ENCODE results near the gene STARD10.

DNA sequence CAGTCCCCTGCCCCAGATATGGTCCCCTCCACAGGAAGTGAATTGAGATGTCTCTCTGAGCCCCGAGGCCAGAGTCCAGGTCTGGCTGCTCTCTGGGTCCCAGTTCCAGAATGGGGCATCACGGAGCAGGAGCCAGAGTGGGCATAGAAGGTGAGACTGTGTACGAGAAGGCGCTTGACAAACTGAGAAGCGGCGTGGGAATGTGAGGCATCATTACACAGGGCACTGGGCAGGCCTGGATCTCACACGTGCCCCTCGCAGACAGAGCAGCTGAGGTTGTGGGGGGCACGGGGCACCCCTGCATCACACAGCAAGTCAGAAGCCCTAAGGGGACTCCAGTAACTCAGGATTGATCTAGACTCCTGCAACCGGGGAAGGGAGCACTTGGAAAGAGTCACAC, 9.2 kb downstream of the STARD10 start:
- TF ChIP-seq, protein P1, sequence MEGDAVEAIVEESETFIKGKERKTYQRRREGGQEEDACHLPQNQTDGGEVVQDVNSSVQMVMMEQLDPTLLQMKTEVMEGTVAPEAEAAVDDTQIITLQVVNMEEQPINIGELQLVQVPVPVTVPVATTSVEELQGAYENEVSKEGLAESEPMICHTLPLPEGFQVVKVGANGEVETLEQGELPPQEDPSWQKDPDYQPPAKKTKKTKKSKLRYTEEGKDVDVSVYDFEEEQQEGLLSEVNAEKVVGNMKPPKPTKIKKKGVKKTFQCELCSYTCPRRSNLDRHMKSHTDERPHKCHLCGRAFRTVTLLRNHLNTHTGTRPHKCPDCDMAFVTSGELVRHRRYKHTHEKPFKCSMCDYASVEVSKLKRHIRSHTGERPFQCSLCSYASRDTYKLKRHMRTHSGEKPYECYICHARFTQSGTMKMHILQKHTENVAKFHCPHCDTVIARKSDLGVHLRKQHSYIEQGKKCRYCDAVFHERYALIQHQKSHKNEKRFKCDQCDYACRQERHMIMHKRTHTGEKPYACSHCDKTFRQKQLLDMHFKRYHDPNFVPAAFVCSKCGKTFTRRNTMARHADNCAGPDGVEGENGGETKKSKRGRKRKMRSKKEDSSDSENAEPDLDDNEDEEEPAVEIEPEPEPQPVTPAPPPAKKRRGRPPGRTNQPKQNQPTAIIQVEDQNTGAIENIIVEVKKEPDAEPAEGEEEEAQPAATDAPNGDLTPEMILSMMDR (conservative IDR thresholded peaks at IDR 0.05; ENCODE audit: low read depth in 2 of 2), result no peak
- TF ChIP-seq EZH2 (IDR thresholded peaks at IDR 0.05; ENCODE audit: low read depth, unreplicated experiment) (no peak), POLR2AphosphoS5 (IDR thresholded peaks at IDR 0.05; ENCODE audit: low read depth) (no peak), NANOG (IDR thresholded peaks at IDR 0.05; ENCODE audit: borderline replicate concordance) (no peak), EZH2phosphoT487 (IDR thresholded peaks at IDR 0.05; ENCODE audit: unreplicated experiment) (no peak)
- TF ChIP-seq, protein P2, sequence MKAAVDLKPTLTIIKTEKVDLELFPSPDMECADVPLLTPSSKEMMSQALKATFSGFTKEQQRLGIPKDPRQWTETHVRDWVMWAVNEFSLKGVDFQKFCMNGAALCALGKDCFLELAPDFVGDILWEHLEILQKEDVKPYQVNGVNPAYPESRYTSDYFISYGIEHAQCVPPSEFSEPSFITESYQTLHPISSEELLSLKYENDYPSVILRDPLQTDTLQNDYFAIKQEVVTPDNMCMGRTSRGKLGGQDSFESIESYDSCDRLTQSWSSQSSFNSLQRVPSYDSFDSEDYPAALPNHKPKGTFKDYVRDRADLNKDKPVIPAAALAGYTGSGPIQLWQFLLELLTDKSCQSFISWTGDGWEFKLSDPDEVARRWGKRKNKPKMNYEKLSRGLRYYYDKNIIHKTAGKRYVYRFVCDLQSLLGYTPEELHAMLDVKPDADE (IDR thresholded peaks at IDR 0.05), result no peak
- TF ChIP-seq, protein P3, sequence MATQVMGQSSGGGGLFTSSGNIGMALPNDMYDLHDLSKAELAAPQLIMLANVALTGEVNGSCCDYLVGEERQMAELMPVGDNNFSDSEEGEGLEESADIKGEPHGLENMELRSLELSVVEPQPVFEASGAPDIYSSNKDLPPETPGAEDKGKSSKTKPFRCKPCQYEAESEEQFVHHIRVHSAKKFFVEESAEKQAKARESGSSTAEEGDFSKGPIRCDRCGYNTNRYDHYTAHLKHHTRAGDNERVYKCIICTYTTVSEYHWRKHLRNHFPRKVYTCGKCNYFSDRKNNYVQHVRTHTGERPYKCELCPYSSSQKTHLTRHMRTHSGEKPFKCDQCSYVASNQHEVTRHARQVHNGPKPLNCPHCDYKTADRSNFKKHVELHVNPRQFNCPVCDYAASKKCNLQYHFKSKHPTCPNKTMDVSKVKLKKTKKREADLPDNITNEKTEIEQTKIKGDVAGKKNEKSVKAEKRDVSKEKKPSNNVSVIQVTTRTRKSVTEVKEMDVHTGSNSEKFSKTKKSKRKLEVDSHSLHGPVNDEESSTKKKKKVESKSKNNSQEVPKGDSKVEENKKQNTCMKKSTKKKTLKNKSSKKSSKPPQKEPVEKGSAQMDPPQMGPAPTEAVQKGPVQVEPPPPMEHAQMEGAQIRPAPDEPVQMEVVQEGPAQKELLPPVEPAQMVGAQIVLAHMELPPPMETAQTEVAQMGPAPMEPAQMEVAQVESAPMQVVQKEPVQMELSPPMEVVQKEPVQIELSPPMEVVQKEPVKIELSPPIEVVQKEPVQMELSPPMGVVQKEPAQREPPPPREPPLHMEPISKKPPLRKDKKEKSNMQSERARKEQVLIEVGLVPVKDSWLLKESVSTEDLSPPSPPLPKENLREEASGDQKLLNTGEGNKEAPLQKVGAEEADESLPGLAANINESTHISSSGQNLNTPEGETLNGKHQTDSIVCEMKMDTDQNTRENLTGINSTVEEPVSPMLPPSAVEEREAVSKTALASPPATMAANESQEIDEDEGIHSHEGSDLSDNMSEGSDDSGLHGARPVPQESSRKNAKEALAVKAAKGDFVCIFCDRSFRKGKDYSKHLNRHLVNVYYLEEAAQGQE (IDR thresholded peaks at IDR 0.05; ENCODE audit: unreplicated experiment), result no peak

All from GM23338 (cell line).